Dermis microvascular lymphatic vessel endothelial cell (primary cell): ENCODE measurements around the gene DBNDD1. TPM values are rescaled to one million over a fixed set of nuclear protein-coding genes. Genes with fewer than 3 reads are reported as not detected.
A peak's percentile ranks its signal among the peaks of the same experiment; 100 is the strongest.
"Not testable (repeated sequence)": the region's sequence is repeated elsewhere in the genome, so short reads cannot be mapped to it uniquely, and the experiment has no call there.

Experiments used
- DNase-seq, 2 donors: peaks; one replicate each; pipeline versions ENCODE4 v3.0.0 to v3.0.0-alpha.2; 2010; ENCODE audit warnings: low read depth in 2 of 2
- total RNA-seq: library from RNA; depleted of rRNA; stranded (reverse); fragments of >200 nt; gene quantifications from 2 replicates; pipeline ENCODE4 v1.2.1, GENCODE V29; 2014

The DBNDD1 gene
- total RNA-seq, 1 donor from 2014 or later, result 12.3 TPM

DNA sequence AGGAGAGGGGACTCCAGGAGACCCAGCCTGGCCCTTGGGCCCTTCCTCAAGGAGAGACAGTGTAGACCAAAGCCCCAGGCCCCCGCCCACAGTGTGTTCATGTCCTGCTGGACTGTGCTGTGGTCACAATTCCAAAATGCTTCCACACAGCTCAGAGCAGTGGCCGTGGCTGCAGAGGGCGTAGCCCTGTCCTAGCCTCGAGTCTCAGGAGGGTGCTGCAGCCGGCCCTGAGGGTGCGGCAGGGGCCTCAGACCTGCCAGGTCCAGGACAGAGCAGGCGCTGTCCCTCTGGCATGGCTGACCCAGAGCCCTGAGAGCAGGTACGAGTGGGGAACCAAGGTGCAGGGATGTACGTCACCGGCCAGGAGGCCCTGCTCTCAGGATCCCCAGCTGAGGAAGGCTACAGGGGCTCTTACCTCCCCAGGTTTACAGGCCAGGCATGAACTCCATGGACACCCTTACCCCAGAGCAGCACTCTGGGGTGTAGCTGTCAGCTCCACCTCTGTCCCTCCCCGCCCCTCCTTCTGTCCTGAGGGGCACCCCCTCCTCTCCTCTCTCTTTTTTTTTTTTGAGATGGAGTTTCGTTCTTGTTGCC, 7.3 kb downstream of the DBNDD1 start:
- no peak for DNase-seq

DNA sequence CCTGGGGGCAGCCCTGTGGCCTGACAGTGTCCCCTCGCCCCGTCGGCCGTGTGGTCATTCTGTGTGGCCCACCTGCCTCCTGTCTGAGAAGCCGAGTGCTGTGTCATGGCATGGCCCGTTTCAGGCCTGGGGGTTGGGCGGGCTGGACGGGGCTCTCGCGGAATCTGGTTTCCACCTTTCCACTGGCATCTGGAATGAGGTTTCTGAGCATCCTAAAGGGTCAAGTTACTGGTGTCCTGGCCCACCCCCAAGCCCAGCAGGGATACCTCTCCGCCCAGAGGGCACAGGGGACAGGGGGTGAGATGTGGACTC, 7.8 kb downstream of the DBNDD1 start:
- no peak for DNase-seq

DNA sequence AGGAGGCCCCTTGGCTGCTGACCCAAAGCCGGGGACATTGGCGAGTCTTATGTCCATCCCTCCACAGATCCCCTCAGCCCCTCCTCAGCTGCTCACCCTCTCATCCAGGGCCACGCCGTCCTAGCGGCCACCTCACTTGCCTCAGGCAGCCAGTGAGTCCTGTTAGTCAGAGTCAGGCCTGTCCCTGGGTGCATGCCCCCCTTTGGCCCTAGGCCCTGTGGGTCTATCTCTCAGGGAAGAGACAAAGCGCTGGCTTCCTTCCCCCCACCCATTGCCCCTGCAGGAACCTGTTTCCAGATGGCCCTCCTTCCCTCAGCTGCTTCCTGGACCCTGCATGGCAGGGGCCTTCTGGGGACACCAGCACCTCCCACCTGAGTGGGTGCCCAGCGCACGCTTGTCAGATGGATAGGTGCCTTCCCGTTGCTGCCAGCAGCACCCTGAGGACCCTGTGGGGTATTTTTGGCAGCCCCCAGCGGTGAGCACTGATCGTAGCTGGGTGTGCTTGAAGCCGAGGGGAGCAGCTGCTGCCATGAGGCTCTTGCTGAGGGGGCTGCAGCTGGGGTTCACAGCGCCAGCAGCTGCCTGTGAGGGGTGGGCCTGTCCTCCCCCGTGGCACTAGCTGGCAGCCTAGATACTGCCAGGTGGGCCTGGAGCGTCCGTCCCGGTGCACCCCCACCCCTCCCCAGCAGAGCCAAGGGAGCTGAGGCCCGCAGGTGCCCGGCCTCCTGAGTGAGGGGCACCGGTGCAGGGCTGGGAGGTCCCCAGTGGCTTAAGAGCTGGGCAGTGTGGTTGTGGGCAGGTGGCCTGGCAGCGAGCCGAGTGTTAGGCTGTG, 8.4 kb downstream of the DBNDD1 start:
- DNase-seq, result no peak

DNA sequence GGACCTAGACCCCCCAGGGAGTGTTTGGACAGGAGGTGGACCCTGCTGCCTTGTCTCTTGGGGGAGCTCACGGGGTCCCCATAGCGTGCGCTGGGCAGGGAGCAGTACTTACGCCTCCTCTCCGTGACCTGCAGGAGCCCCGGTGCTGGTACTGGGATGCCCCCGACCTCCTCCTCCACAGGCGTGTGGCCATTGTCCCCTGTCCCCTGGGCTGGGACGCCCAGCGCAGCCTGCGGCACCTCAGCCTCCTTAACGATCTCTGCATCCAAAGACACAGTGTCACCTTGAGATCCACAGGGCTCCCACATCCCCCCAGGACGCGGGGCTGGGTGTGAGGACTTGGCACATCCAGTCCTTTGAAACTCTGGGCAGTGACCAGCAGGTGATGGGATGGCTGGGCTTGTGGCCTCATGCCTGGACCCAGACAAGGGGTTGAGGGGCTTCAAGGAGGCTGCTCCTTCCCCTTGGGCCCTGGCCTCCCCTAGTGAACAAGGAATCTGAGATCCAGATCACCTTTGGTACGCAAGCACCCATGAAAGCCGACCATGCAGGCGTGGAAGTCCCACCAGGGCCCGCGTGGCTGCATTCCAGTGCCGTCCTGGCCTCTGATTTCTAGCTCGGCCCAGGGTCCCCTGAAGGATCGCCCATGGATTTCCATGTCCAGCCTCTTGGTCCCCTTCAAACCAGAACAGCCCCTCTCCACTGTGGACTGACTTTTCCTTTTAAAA, 9.9 kb downstream of the DBNDD1 start:
- no peak for DNase-seq

DNA sequence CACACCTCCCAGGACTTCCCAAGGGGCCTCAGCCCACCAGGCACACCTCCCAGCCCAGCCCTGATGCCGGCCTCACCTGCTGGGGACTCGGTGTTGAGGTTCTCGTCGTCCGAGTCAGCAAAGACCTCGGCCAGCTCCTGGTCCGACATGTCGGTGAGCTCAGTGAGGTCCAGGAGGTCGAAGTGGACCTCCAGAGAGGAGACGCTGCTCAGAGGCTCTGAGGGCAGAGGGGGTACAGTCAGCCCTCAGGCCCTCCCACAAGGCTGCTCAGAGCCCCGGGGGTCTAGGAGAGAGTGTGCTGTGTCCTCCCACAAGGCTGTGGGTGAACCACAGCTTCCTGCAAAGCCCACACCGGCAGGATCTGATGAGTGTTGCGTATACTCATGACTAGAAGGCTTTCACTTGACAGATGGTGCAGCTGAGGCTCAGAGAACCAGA, 10.5 kb downstream of the DBNDD1 start:
- DNase-seq, result no peak

DNA sequence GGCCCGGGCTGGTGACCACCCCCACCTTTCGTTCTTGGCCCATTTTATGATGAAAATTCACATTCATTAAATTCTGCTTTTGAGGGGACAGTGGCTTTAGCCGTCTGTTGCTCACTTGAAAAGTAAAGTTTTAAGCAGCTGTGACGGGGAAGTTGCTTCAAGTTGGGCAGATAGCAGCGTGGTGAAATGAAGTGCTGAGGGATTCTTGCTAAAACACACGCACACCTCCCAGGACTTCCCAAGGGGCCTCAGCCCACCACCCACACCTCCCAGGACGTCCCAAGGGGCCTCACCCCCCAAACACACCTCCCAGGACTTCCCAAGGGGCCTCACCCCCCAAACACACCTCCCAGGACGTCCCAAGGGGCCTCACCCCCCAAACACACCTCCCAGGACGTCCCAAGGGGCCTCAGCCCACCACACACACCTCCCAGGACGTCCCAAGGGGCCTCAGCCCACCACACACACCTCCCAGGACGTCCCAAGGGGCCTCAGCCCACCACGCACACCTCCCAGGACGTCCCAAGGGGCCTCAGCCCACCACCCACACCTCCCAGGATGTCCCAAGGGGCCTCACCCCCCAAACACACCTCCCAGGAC, 11.5 kb downstream of the DBNDD1 start:
- DNase-seq, result not testable (repeated sequence)

DNA sequence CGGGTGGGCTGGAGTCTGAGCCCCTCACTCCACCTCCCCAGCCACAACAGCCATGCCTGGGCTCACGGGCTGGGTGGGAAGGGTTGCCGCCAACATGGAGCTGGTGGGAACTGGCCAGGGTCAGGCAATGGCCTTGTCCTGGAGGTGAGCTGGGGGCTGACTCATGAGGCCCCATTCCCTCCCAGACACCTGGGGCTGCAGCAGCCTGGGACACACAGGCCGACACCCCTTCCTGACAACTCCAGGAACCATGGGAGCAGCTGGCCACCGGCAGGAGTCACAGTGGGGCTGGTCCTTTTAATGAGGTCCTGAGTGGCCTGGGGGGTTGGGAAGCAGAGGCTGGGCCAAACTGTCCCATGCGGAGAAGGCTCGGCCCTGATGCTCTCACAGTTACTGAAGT, 12.2 kb downstream of the DBNDD1 start:
- DNase-seq, result no peak

DNA sequence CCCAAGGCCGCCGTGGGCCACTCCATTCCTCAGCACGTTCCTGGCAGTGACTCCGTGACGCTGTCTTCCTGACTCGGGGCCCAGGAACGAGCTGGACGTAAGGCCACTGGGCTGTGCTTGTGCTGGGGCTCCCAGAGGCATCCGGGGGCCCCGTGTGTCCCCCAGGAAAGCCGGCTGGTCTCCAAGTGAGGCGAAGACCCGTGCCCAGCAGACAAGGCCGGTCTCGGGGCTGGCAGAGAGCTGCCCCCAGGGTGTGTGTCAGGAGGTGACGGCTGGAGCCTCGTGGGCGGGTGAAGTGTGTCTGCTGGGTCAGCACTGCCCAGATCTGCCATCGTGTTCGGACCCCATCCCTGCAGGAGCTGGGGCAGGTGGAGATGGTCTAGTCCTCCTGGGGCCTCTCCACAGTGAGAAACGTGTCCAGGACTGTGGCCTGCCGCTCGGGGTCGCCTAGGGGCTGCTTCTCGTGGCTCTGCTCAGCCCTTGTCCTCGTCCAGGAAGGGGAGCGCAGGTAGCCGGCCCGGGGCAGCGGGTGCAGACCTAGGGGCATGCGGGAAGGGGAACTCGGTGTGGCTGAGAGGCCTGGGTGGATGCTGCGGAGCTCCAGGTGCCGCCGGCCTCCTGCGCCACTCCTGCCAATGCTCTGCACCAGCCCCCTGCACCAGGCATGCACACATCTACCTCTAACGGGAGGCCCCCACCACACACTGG, 13.1 kb downstream of the DBNDD1 start:
- DNase-seq, result no peak

DNA sequence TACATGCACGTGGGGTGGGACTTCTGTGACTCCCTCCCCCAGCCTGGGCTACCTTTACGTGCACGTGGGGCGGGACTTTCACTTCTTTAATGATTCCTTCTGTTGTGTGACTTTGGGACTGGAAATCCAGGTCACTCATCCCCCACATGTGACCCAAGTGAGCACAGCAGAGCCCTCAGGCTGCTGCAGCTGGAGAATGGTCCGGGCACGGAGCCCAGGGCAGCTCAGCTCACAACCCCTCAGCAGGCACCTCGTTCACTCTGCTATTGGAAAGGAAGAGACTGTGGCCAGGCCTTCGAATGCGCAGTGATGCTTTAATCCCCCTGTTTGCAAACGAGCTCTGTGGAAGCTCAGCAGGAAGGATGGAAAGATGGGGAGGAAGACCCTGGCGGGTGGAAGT, 14.7 kb downstream of the DBNDD1 start:
- no peak for DNase-seq

DNA sequence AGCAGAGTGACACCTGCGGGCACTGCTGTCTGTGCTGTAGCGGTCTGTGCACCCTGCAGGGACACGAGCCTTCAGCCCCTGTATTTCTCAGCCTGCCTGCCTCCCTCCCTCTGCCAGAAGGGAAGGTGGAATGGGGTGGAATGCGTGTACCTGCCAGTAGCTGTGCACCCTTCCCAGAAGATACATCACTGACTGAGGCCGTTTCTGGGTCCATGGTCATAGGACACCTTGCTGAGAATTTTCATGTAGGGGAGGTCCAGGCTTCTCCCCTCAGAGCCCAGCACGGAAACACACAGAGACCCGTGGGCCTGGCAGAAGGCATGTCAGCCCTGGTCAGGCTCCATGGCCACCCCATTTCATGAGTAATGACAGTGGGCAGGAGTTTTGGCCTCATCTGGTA, 16.5 kb downstream of the DBNDD1 start:
- DNase-seq, result no peak

DNA sequence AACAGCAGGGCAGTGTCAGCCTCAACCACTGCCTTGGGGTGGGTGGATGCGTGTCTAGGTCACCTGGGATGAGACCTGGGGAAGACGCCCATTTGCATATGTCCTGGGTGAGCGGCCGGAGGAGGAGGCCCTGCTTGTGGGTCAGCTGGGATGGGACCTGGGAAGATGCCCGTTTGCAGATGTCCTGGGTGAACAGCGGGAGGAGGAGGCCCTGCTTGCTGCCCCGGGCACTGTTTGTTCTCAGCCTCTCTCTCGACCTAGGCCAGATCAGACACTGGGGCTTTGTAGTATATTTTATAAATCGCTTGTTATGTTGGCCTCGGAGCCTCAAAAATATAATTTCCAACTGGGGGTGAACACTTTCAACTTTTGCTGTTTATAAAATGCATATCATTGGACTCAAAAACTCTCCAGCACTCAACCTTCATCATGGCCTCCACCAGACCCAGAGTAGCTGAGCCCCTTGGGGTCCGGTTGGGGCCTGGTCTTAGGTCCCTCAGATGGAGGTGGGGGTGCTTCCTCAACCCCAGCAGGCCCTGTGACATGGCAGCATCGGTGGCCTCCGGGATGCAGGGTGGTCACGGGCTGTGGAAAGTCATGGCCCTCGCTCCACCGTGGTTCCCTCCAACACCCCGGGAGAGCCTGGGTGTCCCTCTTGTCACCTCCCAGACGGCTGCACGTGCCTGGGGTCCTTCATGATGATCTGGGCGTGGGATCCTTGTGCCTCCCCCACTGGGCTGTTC, 17.3 kb downstream of the DBNDD1 start:
- no peak for DNase-seq

DNA sequence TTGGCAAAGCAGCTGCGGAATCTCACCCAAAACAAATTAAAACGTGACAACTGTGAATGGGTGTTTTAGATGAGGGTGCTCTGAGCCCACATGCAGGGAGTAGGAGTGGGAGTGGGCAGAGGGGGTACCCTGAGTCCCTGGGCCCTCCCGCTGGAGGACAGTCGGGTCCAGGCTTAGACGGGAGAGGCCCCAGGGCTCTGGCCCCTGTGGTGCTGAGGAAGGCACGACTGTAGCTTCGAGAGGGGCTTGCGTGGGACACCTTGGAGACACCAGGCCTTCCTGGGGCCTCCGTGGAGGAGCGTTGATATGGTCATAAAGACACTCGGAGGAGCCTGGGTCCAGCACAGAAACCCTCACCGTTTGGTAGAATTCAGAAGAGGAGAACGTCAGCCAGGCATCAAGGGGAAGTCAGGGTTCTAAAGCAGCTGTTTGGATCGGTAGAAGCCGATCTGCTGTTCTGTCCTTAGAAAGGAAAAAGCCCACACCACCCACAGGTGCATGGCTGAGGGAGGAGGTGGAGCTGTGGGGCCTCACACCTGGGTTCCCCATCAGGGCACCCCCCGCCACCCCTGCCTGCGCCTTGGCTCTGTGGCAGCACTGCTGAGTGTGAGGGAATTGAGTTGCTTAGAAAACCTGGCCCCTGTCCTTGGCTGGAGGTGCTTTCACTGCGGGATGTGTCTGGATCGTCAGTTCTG, 18.4 kb downstream of the DBNDD1 start:
- DNase-seq, result no peak

DNA sequence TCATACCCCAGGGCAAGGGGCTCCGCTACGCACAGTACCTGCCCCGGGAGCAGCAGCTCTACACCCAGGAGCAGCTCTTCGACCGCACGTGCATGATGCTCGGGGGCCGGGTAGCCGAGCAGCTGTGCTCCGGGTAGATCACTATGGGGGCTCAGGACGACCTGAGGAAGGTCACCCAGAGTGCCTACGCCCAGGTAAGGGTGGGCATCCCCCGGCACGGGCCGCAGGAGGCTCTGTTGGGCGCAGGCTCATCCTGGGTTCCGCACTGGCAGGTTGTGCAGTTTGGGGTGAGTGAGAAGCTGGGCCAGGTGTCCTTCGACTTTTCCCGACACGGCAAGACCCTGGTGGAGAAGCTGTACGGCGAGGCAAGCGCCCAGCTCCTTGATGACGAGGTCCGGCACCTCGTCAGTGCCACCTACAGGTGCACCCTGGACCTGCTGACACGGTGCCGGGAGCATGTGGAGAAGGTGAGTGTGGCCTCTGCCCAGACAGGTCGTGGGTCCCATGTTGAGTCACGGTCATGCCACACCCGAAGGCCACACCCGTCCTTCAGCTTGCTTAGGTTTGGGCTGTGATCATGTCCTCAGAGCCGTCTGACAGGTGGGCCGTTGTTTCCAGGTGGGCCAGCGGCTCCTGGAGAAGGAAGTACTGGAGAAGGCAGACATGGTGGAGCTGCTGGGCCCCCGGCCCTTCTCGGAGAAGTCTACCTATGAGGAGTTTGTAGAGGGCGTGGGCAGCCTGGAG, 19.3 kb downstream of the DBNDD1 start:
- no peak for DNase-seq

DNA sequence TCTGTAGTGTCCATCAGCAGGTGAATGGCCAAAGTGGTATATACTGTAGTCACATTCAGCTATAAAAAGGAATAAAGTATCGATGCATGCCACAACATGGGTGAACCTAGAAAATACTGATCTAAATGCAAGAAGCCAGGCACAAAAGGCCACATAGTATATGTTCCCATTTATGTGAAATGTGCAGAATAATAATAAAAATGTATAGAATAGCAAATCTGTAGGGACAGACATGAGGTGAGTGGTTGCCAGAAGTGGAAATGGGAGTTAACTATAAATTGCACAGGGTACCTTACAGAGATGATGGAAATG, 23.1 kb downstream of the DBNDD1 start:
- no peak for DNase-seq

DNA sequence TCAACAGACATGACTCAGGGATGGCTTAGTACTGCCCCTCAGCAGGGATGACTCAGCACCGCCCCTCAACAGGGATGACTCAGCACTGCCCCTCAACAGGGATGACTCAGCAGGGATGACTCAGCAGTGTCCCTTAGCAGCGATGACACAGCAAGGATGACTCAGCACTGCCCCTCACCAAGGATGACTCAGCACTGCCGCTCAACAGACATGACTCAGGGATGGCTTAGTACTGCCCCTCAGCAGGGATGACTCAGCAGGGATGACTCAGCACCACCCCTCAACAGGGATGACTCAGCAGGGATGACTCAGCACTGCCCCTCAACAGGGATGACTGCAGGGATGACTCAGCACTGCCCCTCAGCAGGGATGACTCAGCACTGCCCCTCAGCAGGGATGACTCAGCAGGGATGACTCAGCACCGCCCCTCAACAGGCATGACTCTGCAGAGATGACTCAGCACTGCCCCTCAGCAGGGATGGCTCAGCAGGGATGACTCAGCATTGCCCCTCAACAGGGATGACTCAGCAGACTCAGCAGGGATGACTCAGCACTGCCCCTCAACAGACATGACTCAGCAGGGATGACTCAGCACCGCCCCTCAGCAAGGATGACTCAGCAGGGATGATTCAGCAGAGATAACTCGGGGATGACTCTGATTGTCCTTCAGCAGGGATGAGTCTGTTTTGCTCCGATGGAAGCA, 23.6 kb downstream of the DBNDD1 start:
- peak; percentile 27 to 65 for DNase-seq

DNA sequence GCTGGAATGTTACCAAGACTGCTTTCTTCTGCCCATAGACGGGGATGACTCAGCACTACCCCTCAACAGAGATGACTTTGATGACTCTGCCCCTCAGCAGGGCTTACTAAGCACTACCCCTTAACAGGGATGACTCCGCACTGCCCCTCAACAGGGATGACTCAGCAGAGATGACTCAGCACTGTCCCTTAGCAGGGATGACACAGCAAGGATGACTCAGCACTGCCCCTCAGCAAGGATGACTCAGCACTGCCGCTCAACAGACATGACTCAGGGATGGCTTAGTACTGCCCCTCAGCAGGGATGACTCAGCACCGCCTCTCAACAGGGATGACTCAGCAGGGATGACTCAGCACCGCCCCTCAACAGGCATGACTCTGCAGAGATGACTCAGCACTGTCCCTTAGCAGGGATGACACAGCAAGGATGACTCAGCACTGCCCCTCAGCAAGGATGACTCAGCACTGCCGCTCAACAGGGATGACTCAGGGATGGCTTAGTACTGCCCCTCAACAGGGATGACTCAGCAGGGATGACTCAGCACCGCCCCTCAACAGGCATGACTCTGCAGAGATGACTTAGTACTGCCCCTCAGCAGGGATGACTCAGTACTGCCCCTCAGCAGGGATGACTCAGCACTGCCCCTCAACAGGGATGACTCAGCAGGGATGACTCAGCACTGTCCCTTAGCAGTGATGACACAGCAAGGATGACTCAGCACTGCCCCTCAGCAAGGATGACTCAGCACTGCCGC, 24.4 kb downstream of the DBNDD1 start:
- peak; percentile 43 to 83 for DNase-seq

DNA sequence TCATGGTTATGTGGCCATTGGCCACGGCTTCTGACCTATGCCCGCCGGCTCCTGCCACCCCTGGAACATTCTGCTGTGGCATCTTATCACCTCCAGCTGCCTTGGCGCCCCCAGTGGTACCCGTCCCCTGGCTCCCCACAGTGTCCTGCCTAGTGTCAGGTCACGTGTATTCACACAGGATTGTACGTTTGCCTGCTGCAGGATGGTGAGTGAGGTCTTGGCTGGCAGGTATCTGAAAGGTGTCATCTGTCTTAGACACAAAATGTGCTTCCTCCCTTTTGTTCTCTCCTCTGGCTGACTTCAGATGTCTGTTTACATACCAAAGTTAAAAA, 24.9 kb downstream of the DBNDD1 start:
- DNase-seq, result no peak

DNA sequence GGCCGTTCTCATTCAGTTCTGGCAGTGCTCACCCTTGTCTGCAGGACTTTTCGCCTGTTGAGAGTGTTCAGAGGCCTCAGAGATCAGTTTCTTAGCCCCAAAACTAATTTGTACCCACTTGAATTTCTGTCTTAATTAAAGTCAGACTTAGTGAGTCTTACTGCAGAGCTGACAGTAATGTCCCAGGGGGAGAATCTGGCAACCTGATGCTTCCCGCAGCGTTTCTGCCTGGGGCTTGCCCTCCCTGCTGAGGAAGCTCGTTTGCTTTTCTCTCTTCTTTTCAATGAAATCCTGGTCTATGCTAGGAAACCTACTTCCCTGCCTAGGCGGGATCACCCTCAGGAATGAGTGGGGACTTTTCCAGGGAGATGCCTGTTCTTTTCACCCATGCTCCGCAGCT, 25.3 kb downstream of the DBNDD1 start:
- DNase-seq, result no peak

DNA sequence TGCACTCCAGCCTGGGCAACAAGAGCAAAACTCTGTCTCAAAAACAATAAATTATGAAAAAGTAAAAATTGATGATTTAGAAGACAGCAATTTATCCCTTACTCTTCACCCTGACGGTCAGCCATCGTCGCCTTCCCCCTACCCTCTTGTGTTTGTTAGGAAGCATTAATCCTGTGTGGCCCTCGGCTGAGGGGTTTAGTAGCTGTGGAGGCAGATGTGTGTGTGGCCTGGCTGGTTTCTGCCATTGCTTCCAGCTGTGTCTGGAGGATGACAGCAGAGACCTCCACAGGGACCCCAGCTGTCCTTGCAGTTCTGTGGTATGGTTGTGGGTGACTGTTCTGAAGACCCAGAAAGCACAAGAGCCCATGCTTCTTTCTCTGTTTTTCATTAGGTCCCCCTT, 25.9 kb downstream of the DBNDD1 start:
- no peak for DNase-seq
